NK-92 (cell line): ENCODE data around the gene XPO1.

Experiments used
- DNase-seq: peaks from one replicate; lab custom pipeline; 2025; ENCODE audit not compliant: unreplicated experiment; lab: John Stamatoyannopoulos, UW

Gene XPO1

GRCh38 chr2:61434314-61434713 lies 103.8 kb downstream of the XPO1 start:
- DNase-seq = no peak

- DNase-seq = no peak
Observed at GRCh38 chr2:61433606-61434005, 104.5 kb downstream of the XPO1 start.

- DNase-seq = no peak
Observed at GRCh38 chr2:61432990-61433389, 105.2 kb downstream of the XPO1 start.

DNA sequence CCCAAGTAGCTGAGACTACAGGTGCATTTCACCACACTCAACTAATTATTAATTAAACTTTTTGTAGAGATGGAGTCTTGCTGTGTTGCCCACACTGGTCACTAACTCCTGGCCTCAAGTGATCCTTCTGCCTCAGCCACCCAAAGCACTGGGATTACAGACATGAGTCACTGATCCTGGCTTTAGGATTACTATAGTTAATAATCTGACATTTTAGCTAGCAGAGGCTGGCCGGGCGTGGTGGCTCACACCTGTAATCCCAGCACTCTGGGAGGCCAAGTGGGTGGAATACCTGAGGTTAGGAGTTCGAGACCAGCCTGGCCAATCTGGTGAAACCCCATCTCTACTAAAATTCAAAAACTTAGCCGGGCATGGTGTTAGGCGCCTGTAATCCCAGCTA lies 106.8 kb downstream of the XPO1 start:
- DNase-seq = no peak
